B cell (primary cell): ENCODE measurements around the gene DEPDC1B. TPM values are rescaled to one million over a fixed set of nuclear protein-coding genes. Genes with fewer than 3 reads are reported as not detected.
A peak's percentile ranks its signal among the peaks of the same experiment; 100 is the strongest.

Source experiments
- ATAC-seq: fragments of 200-7000 bp; cut with Tn5 transposase; one replicate; pipeline ENCODE4 v1.10.0; 2021; ENCODE audit warnings: low read depth, mild to moderate bottlenecking, moderate number of reproducible peaks, moderate library complexity
- CTCF ChIA-PET: fragments of 350-600 bp; sonication (Branson Sonifier 250); formaldehyde crosslinking; loops from one replicate; lab custom pipeline; 2021; ENCODE audit warnings: antibody characterized with exemption, inconsistent platforms; lab: Charles Lee
- POLR2A ChIA-PET: fragments of 350-600 bp; sonication (Branson Sonifier 250); formaldehyde crosslinking; loops from one replicate; lab custom pipeline; 2021; ENCODE audit warnings: antibody characterized with exemption; lab: Charles Lee
- DNase-seq: peaks from one replicate; pipeline ENCODE4 v3.0.0; 2013
- H2AFZ ChIP-seq: 2 replicates; pipeline ENCODE4 v1.6.1; 2012; ENCODE audit warnings: mild to moderate bottlenecking, low read depth, low read length; ENCODE audit not compliant: insufficient read depth, poor library complexity, severe bottlenecking
- H3K27ac ChIP-seq, 2 donors: 1 replicate in 1 of 2; 2 replicates in 1 of 2; pipeline ENCODE4 v1.5.1; 2012 to 2013; ENCODE audit warnings: low read length in 2 of 2, mild to moderate bottlenecking in 2 of 2, moderate library complexity in 1 of 2
- H3K27me3 ChIP-seq, 4 experiments: fragments of 200-600 bp in 1 of 4; sonication (generic) in 1 of 4; replicated peaks in 1 of 4; 1 replicate in 2 of 4; 2 replicates in 2 of 4; pipeline versions ENCODE4 v1.6.1 to v1.7.0; 2013 to 2016; ENCODE audit warnings: low read length in 3 of 4, mild to moderate bottlenecking in 2 of 4, mixed read lengths in 1 of 4, moderate library complexity in 1 of 4; ENCODE audit not compliant: insufficient read depth in 4 of 4, control insufficient read depth in 3 of 4; ENCODE audit errors: control extremely low read depth in 1 of 4
- H3K36me3 ChIP-seq, 2 experiments: replicated peaks in 1 of 2; 1 replicate in 1 of 2; 2 replicates in 1 of 2; pipeline versions ENCODE4 v1.6.1 to v1.7.1; 2013; ENCODE audit warnings: low read length in 1 of 2; ENCODE audit not compliant: insufficient read depth in 2 of 2, control insufficient read depth in 1 of 2; ENCODE audit errors: control extremely low read depth in 1 of 2, extremely low read depth in 1 of 2
- H3K4me1 ChIP-seq, 2 donors: fragments of 200-600 bp in 1 of 2; sonication (generic) in 1 of 2; 1 replicate in 1 of 2; 2 replicates in 1 of 2; pipeline versions ENCODE4 v1.5.1 to v1.6.1; 2013 to 2017; ENCODE audit warnings: low read length in 2 of 2; ENCODE audit not compliant: control insufficient read depth in 2 of 2, insufficient read depth in 2 of 2
- H3K4me2 ChIP-seq: replicated peaks from 2 replicates; pipeline ENCODE3; 2012; ENCODE audit warnings: mild to moderate bottlenecking, low read depth, low read length; ENCODE audit not compliant: poor library complexity, severe bottlenecking
- H3K4me3 ChIP-seq, 5 experiments: fragments of 200-600 bp in 1 of 5; sonication (generic) in 1 of 5; 1 replicate in 3 of 5; 2 replicates in 2 of 5; pipeline versions ENCODE4 v1.5.1 to v1.7.0; 2011 to 2016; ENCODE audit warnings: low read length in 4 of 5, mild to moderate bottlenecking in 4 of 5, low read depth in 2 of 5, control low read depth in 1 of 5, moderate library complexity in 1 of 5; ENCODE audit not compliant: insufficient read depth in 1 of 5; ENCODE audit errors: control extremely low read depth in 1 of 5, extremely low read depth in 1 of 5
- H3K79me2 ChIP-seq: fragments of 200-600 bp; sonication (generic); one replicate; pipeline ENCODE4 v1.6.0; 2016; ENCODE audit warnings: low read length; ENCODE audit not compliant: control insufficient read depth, insufficient read depth
- H3K9ac ChIP-seq: fragments of 200-600 bp; sonication (generic); 2 replicates; pipeline ENCODE4 v1.6.1; 2017; ENCODE audit warnings: mild to moderate bottlenecking, low read length, moderate library complexity
- H3K9me3 ChIP-seq, 3 donors: one replicate each; pipeline versions ENCODE4 v1.6.1 to v1.7.1; 2013; ENCODE audit warnings: low read length in 2 of 3; ENCODE audit not compliant: control insufficient read depth in 2 of 3, insufficient read depth in 1 of 3; ENCODE audit errors: control extremely low read depth in 1 of 3
- H4K20me1 ChIP-seq: 2 replicates; pipeline ENCODE4 v1.6.0; 2012; ENCODE audit warnings: mild to moderate bottlenecking, low read length; ENCODE audit not compliant: insufficient read depth, control insufficient read depth, poor library complexity, severe bottlenecking
- H3K27ac Mint-ChIP-seq: one replicate; pipeline ENCODE4 v1.8.0; 2021; ENCODE audit warnings: mixed read lengths
- H3K27me3 Mint-ChIP-seq: one replicate; pipeline ENCODE4 v1.8.0; 2021; ENCODE audit warnings: mixed read lengths
- H3K4me1 Mint-ChIP-seq: one replicate; pipeline ENCODE4 v1.8.0; 2021; ENCODE audit warnings: mixed read lengths
- H3K4me3 Mint-ChIP-seq: one replicate; pipeline ENCODE4 v1.8.0; 2021; ENCODE audit warnings: mixed read lengths
- H3K9me3 Mint-ChIP-seq: one replicate; pipeline ENCODE4 v1.8.0; 2022; ENCODE audit warnings: mixed read lengths; ENCODE audit not compliant: insufficient read depth
- EZH2 ChIP-seq: IDR thresholded peaks from 2 replicates; pipeline ENCODE4 v1.6.1; 2012; ENCODE audit warnings: borderline replicate concordance, low read depth, mild to moderate bottlenecking, moderate library complexity, low read length; ENCODE audit not compliant: insufficient read depth, poor library complexity, severe bottlenecking
- WGBS: methylation state at CpG from one replicate; pipeline ENCODE4 v1.1.5; 2013; ENCODE audit warnings: missing lambda C conversion rate; ENCODE audit not compliant: insufficient coverage; 5-methylcytosine and 5-hydroxymethylcytosine counted together
- intact Hi-C: fragments of 100-400 bp; cut with micrococcal nuclease; formaldehyde crosslinking; loops from one replicate; pipeline ENCODE4 v1.10.0; 2022
- polyA plus RNA-seq: library from polyadenylated mRNA; depleted of rRNA; stranded (reverse); fragments of >200 nt; gene quantifications from 2 replicates; pipeline ENCODE4 v1.2.3, GENCODE V29; 2012
- total RNA-seq, 2 donors: library from RNA; stranded (reverse); fragments of 120-200 nt in 1 of 2; gene quantifications; 1 replicate in 1 of 2; 2 replicates in 1 of 2; pipeline versions ENCODE4 v1.2.3 to v1.2.4, GENCODE V29; 2013 to 2022
- TF ChIP-seq, protein P1 (sequence below): fragments of 200-600 bp; IDR thresholded peaks from one replicate; pipeline ENCODE4 v1.8.0; 2022; ENCODE audit warnings: antibody characterized with exemption, mild to moderate bottlenecking

DEPDC1B gene
- total and polyA plus RNA-seq, 2 donors (not counting 1 experiment from before 2014, with no cell fraction given): 0.04 to 0.25 TPM

- H3K9me3 Mint-ChIP-seq: no peaks in the 10 kb centered on the region
- H3K27ac ChIP-seq: no peak overlapping the region
- H3K9ac ChIP-seq: no peak overlapping the region
- H3K4me3 ChIP-seq: no peak overlapping the region
- ATAC-seq: no peak
- H3K27me3 ChIP-seq: peaks cover 0 to 8% (median 0%) of the 10 kb centered on the region in 4 experiments
- H3K36me3 ChIP-seq: no peaks in the 10 kb centered on the region
- H4K20me1 ChIP-seq: no peaks in the 10 kb centered on the region
- H3K79me2 ChIP-seq: no peaks in the 10 kb centered on the region
- TF ChIP-seq EZH2: no peak
- TF ChIP-seq, protein P1, sequence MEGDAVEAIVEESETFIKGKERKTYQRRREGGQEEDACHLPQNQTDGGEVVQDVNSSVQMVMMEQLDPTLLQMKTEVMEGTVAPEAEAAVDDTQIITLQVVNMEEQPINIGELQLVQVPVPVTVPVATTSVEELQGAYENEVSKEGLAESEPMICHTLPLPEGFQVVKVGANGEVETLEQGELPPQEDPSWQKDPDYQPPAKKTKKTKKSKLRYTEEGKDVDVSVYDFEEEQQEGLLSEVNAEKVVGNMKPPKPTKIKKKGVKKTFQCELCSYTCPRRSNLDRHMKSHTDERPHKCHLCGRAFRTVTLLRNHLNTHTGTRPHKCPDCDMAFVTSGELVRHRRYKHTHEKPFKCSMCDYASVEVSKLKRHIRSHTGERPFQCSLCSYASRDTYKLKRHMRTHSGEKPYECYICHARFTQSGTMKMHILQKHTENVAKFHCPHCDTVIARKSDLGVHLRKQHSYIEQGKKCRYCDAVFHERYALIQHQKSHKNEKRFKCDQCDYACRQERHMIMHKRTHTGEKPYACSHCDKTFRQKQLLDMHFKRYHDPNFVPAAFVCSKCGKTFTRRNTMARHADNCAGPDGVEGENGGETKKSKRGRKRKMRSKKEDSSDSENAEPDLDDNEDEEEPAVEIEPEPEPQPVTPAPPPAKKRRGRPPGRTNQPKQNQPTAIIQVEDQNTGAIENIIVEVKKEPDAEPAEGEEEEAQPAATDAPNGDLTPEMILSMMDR: no peak
- peaks cover 4 to 17% of the 10 kb centered on the region in 2 donors for H3K4me1 ChIP-seq
- H3K4me1 Mint-ChIP-seq: peaks cover 16% of the 10 kb centered on the region
- POLR2A ChIA-PET: interaction anchor here (0.6 to 0.7 kb wide), 2 partner anchors 103 to 247 kb away, joined by 3 to 4 read pairs; partner anchors contain the start of genes ERCC8 and NDUFAF2
- CTCF ChIA-PET: interaction anchor here (0.8 kb wide), 1 partner anchor 266 kb away, joined by 4 read pairs; no protein-coding TSS in a partner anchor
- intact Hi-C loops: loop anchor here (5.0 kb wide), 1 partner anchor 249 kb away; the partner anchor contains the start of genes ERCC8 and NDUFAF2
- peak overlapping the region; percentile 30 for H3K4me3 Mint-ChIP-seq
- no peaks in the 10 kb centered on the region for H3K27me3 Mint-ChIP-seq
- no peak overlapping the region for H2AFZ ChIP-seq
- peaks cover 0 to 4% (median 0%) of the 10 kb centered on the region in 3 donors for H3K9me3 ChIP-seq
- no peak for DNase-seq
- H3K27ac Mint-ChIP-seq: no peak overlapping the region
- 87% methylated on average over 3 of the region's 7 CpGs for WGBS
- H3K4me2 ChIP-seq: no peak overlapping the region
Observed at GRCh38 chr5:60698336-60698735, 1.6 kb downstream of the DEPDC1B start.

GRCh38 chr5:60690326-60690725 lies 9.6 kb downstream of the DEPDC1B start:
- Mint-ChIP-seq H3K27ac (no peak overlapping the region), H3K9me3 (no peaks in the 10 kb centered on the region), H3K4me1 (no peaks in the 10 kb centered on the region), H3K27me3 (no peaks in the 10 kb centered on the region), H3K4me3 (no peak overlapping the region)
- 100% methylated on average over 1 of the region's 4 CpGs for whole genome bisulfite sequencing
- H2AFZ ChIP-seq: no peak overlapping the region
- H3K9ac ChIP-seq: no peak overlapping the region
- no peaks in the 10 kb centered on the region for H3K9me3 ChIP-seq
- DNase-seq: no peak
- H3K79me2 ChIP-seq: peaks cover 4% of the 10 kb centered on the region
- no peak overlapping the region for H3K4me3 ChIP-seq
- no peak for ATAC-seq
- no peak overlapping the region for H3K4me2 ChIP-seq
- ChIA-PET POLR2A (no interaction called here), CTCF (interaction anchor here (1.1 to 1.3 kb wide), 2 partner anchors 9 to 17 kb away, joined by 3 to 5 read pairs; partner anchors contain the start of gene DEPDC1B)
- TF ChIP-seq EZH2: no peak
- TF ChIP-seq, protein P1: no peak
- H3K27me3 ChIP-seq: no peaks in the 10 kb centered on the region
- no peaks in the 10 kb centered on the region for H4K20me1 ChIP-seq
- H3K27ac ChIP-seq: no peak overlapping the region
- H3K36me3 ChIP-seq: no peaks in the 10 kb centered on the region
- no peaks in the 10 kb centered on the region for H3K4me1 ChIP-seq
- intact Hi-C loops: no loop called here
